ENCODE data around the gene EIF4G3. TPM values are rescaled to one million over a fixed set of nuclear protein-coding genes. Genes with fewer than 3 reads are reported as not detected.

The EIF4G3 gene
- total and polyA plus RNA-seq, 2 of the 8 experiments (the other 6 are each of a cell fraction or from before 2014, with no cell fraction given): 47.5 to 66.6 TPM

GRCh38 chr1:20821466-20821865 lies 355.2 kb downstream of the EIF4G3 start (continued):
- TF ChIP-seq CHD7 (IDR thresholded peaks at IDR 0.05; ENCODE audit: insufficient replicate concordance, low read length): no peak
- TF ChIP-seq TAF1 (IDR thresholded peaks at IDR 0.05; ENCODE audit: low read depth, low read length): no peak
- TF ChIP-seq GABPA (IDR thresholded peaks at IDR 0.05; ENCODE audit: borderline replicate concordance, insufficient read depth, low read length): no peak
- TF ChIP-seq E2F6 (IDR thresholded peaks at IDR 0.05): no peak
- TF ChIP-seq TBP (IDR thresholded peaks at IDR 0.05; ENCODE audit: low read depth, low read length): no peak
- TF ChIP-seq SP2 (IDR thresholded peaks at IDR 0.05; ENCODE audit: low read length): no peak
